LNCAP (cell line): Measurements from ENCODE around the gene FAM210A.

Experiments
- CTCF ChIP-seq: fragments of 450-650 bp; IDR thresholded peaks from 2 replicates; pipeline ENCODE4 v1.5.1; 2017; ENCODE audit warnings: mild to moderate bottlenecking

FAM210A gene

GRCh38 chr18:13726232-13726971, at the start of gene FAM210A, which contains the start of gene RNMT:
Gene FAM210A (minus strand): TSS chr18:13726558. CDS start chr18:13682077, 44,481 bp downstream.
Gene RNMT (plus strand): TSS chr18:13726673. CDS start chr18:13731518, 4,845 bp downstream.
- no peak; the same call in 1 of the 2 replicates for TF ChIP-seq CTCF

- no peak for TF ChIP-seq CTCF
Observed at GRCh38 chr18:13775058-13775457, 48.7 kb upstream of the FAM210A start.

- TF ChIP-seq CTCF, result no peak
Observed at GRCh38 chr18:13762690-13763439, 36.5 kb upstream of the FAM210A start.

- TF ChIP-seq CTCF, result no peak
Observed at GRCh38 chr18:13760047-13760446, 33.7 kb upstream of the FAM210A start.

GRCh38 chr18:13758622-13759021, 32.3 kb upstream of the FAM210A start:
- TF ChIP-seq CTCF, result no peak

GRCh38 chr18:13756671-13757070, 30.3 kb upstream of the FAM210A start:
- TF ChIP-seq CTCF, result no peak

GRCh38 chr18:13756261-13756660, 29.9 kb upstream of the FAM210A start:
- TF ChIP-seq CTCF, result no peak
